HCT116 (cell line): Measurements from ENCODE around the gene LRP4. TPM values are rescaled to one million over a fixed set of nuclear protein-coding genes. Genes with fewer than 3 reads are reported as not detected.

ENCODE experiments used
- ATAC-seq: fragments of 200-7000 bp; cut with Tn5 transposase; 2 replicates; pipeline ENCODE4 v1.9.1; 2020; ENCODE audit warnings: mild to moderate bottlenecking, moderate library complexity
- BruUV-seq: library from RNA; stranded (reverse); fragments of 400-500 nt; replicated peaks from 2 replicates; lab custom pipeline; 2021; lab: Mats Ljungman, UMichigan
- CTCF ChIA-PET: fragments of 300-600 bp; sonication (Branson Sonifier 250); formaldehyde crosslinking; loops from one replicate; lab custom pipeline; 2021; ENCODE audit warnings: antibody characterized with exemption; lab: Charles Lee
- POLR2A ChIA-PET: fragments of 300-600, 350-600 bp; sonication (Branson Sonifier 250); formaldehyde crosslinking; loops from one replicate; lab custom pipeline; 2021; ENCODE audit warnings: antibody characterized with exemption; lab: Charles Lee
- RAD21 ChIA-PET, 2 experiments: fragments of 300-600 bp; sonication (Branson Sonifier 250); formaldehyde crosslinking; loops; one replicate each; lab custom pipeline; 2023; ENCODE audit warnings: low total read pairs in 2 of 2; ENCODE audit not compliant: uncharacterized antibody in 2 of 2, unreplicated experiment in 2 of 2, low non-redundant PET in 1 of 2; lab: Charles Lee
- DNase-seq: peaks from one replicate; pipeline ENCODE4 v3.0.0-alpha.2; 2010; ENCODE audit warnings: low read depth, low spot score
- H2AFZ ChIP-seq: fragments of 200-600 bp; shearing (Covaris generic), sonication (generic); 2 replicates; pipeline ENCODE4 v1.6.1; 2017; ENCODE audit warnings: low read depth, mixed run types, mixed read lengths, antibody characterized with exemption, low read length; ENCODE audit not compliant: poor library complexity, severe bottlenecking
- H3K27ac ChIP-seq: 2 replicates; pipeline ENCODE4 v1.5.1; 2012; ENCODE audit warnings: low read depth, low read length
- H3K27me3 ChIP-seq: fragments of 200-600 bp; sonication (generic); 2 replicates; pipeline ENCODE4 v1.6.1; 2016; ENCODE audit warnings: mixed run types, low read length, mixed read lengths; ENCODE audit not compliant: insufficient read depth
- H3K36me3 ChIP-seq, 2 experiments: fragments of 200-500 bp in 1 of 2; fragments of 200-600 bp in 1 of 2; sonication (Bioruptor generic) in 1 of 2; sonication (generic) in 1 of 2; 2 replicates each; pipeline versions ENCODE4 v1.5.1 to v1.6.1; 2014 to 2016; ENCODE audit warnings: low read length in 2 of 2, inconsistent platforms in 1 of 2, mixed read lengths in 1 of 2, mixed run types in 1 of 2; ENCODE audit not compliant: insufficient read depth in 2 of 2, control insufficient read depth in 1 of 2
- H3K4me1 ChIP-seq, 2 experiments: fragments of 200-600 bp in 1 of 2; sonication (generic) in 1 of 2; 2 replicates each; pipeline versions ENCODE4 v1.5.1 to v1.6.1; 2012 to 2017; ENCODE audit warnings: low read length in 2 of 2, inconsistent platforms in 1 of 2, mild to moderate bottlenecking in 1 of 2, mixed read lengths in 1 of 2, mixed run types in 1 of 2, moderate library complexity in 1 of 2; ENCODE audit not compliant: insufficient read depth in 2 of 2, control insufficient read depth in 1 of 2
- H3K4me2 ChIP-seq: fragments of 200-600 bp; sonication (generic); 2 replicates; pipeline ENCODE4 v1.6.1; 2017; ENCODE audit warnings: mixed run types, low read length, mixed read lengths
- H3K4me3 ChIP-seq, 2 experiments: fragments of 200-600 bp in 1 of 2; sonication (generic) in 1 of 2; replicated peaks in 1 of 2; 2 replicates each; pipeline ENCODE4 v1.5.1; 2011 to 2016; ENCODE audit warnings: low read length in 2 of 2, control low read depth in 1 of 2, low read depth in 1 of 2, mild to moderate bottlenecking in 1 of 2, mixed read lengths in 1 of 2, mixed run types in 1 of 2
- H3K79me2 ChIP-seq: fragments of 200-600 bp; sonication (generic); 2 replicates; pipeline ENCODE4 v1.6.1; 2017; ENCODE audit warnings: mild to moderate bottlenecking, mixed run types, low read length, moderate library complexity, mixed read lengths; ENCODE audit not compliant: insufficient read depth
- H3K9ac ChIP-seq: fragments of 200-600 bp; sonication (generic); 2 replicates; pipeline ENCODE4 v1.6.1; 2016; ENCODE audit warnings: low read length, mixed read lengths
- H3K9me2 ChIP-seq: fragments of 200-600 bp; sonication (generic), shearing (Covaris generic); 2 replicates; pipeline ENCODE4 v1.6.1; 2017; ENCODE audit warnings: mixed run types, mild to moderate bottlenecking, moderate library complexity; ENCODE audit not compliant: insufficient read depth
- H3K9me3 ChIP-seq, 2 experiments: fragments of 200-500 bp in 1 of 2; fragments of 200-600 bp in 1 of 2; sonication (Bioruptor generic) in 1 of 2; sonication (generic) in 1 of 2; 2 replicates each; pipeline ENCODE4 v1.6.1; 2014 to 2017; ENCODE audit warnings: low read length in 2 of 2, mixed read lengths in 2 of 2, inconsistent platforms in 1 of 2, low read depth in 1 of 2, mild to moderate bottlenecking in 1 of 2, mixed run types in 1 of 2, moderate library complexity in 1 of 2; ENCODE audit not compliant: control insufficient read depth in 1 of 2, insufficient read depth in 1 of 2
- H4K20me1 ChIP-seq: fragments of 200-600 bp; sonication (generic), shearing (Covaris generic); 2 replicates; pipeline ENCODE4 v1.6.1; 2017; ENCODE audit warnings: mixed run types, mild to moderate bottlenecking, moderate library complexity; ENCODE audit not compliant: insufficient read depth
- CBX3 ChIP-seq: IDR thresholded peaks from 2 replicates; pipeline ENCODE4 v1.6.1; 2012; ENCODE audit warnings: low read depth
- CEBPB ChIP-seq: IDR thresholded peaks from 2 replicates; pipeline ENCODE4 v1.6.1; 2012; ENCODE audit warnings: low read depth
- EGR1 ChIP-seq: IDR thresholded peaks from 2 replicates; pipeline ENCODE4 v1.6.1; 2012; ENCODE audit warnings: low read depth
- ELF1 ChIP-seq: IDR thresholded peaks from 2 replicates; pipeline ENCODE4 v1.6.1; 2012; ENCODE audit warnings: low read depth, borderline replicate concordance
- EZH2 ChIP-seq: fragments of 200-600 bp; sonication (generic); IDR thresholded peaks from 2 replicates; pipeline ENCODE4 v1.6.1; 2017; ENCODE audit warnings: antibody characterized with exemption, mixed run types
- FOSL1 ChIP-seq: IDR thresholded peaks from 2 replicates; pipeline ENCODE4 v1.6.1; 2012; ENCODE audit warnings: low read depth
- POLR2A ChIP-seq: IDR thresholded peaks from 2 replicates; pipeline ENCODE4 v1.7.0; 2011; ENCODE audit warnings: borderline replicate concordance; ENCODE audit not compliant: insufficient read depth, insufficient read length; ENCODE audit errors: extremely low read depth
- RAD21 ChIP-seq: IDR thresholded peaks from 2 replicates; pipeline ENCODE4 v1.6.1; 2012; ENCODE audit warnings: low read depth, mild to moderate bottlenecking
- SIN3A ChIP-seq: IDR thresholded peaks from 2 replicates; pipeline ENCODE4 v1.6.1; 2012; ENCODE audit warnings: low read depth
- SP1 ChIP-seq: IDR thresholded peaks from 2 replicates; pipeline ENCODE4 v1.6.1; 2012; ENCODE audit warnings: low read depth
- TCF7L2 ChIP-seq: IDR thresholded peaks from 2 replicates; pipeline ENCODE4 v1.7.0; 2011; ENCODE audit warnings: borderline replicate concordance, inconsistent platforms; ENCODE audit not compliant: insufficient read depth, insufficient read length; ENCODE audit errors: extremely low read depth
- YY1 ChIP-seq: IDR thresholded peaks from 2 replicates; pipeline ENCODE4 v1.6.1; 2011; ENCODE audit warnings: low read length, low read depth, moderate library complexity, mild to moderate bottlenecking; ENCODE audit not compliant: insufficient replicate concordance; ENCODE audit errors: extremely low read depth
- ZFX ChIP-seq: fragments of 450-650 bp; IDR thresholded peaks from 2 replicates; pipeline ENCODE4 v1.6.1; 2017
- intact Hi-C: fragments of 100-400 bp; cut with micrococcal nuclease; formaldehyde crosslinking; loops from 2 replicates; pipeline ENCODE4 v1.10.0; 2022
- total RNA-seq: library from RNA; stranded (reverse); gene quantifications from one replicate; pipeline ENCODE4 v1.2.1, GENCODE V29; 2021; ENCODE audit not compliant: unreplicated experiment
- TF ChIP-seq, protein P1 (sequence below): IDR thresholded peaks from 2 replicates; pipeline ENCODE4 v1.6.1; 2011; ENCODE audit warnings: mild to moderate bottlenecking, low read length, moderate library complexity; ENCODE audit not compliant: insufficient replicate concordance; ENCODE audit errors: extremely low read depth
- TF ChIP-seq, protein P2 (sequence below), 3 experiments: fragments of 200-600 bp in 1 of 3; sonication (generic) in 1 of 3; IDR thresholded peaks in 2 of 3; conservative IDR thresholded peaks in 1 of 3; 2 replicates each; pipeline ENCODE4 v1.5.1; 2012 to 2017; ENCODE audit warnings: low read depth in 2 of 3, low read length in 2 of 3, antibody characterized with exemption in 1 of 3, borderline replicate concordance in 1 of 3, control low read depth in 1 of 3, mild to moderate bottlenecking in 1 of 3, mixed read lengths in 1 of 3, mixed run types in 1 of 3, moderate library complexity in 1 of 3; ENCODE audit not compliant: insufficient read depth in 1 of 3

LRP4 gene
- total RNA-seq, 1 experiment from 2014 or later: 7.4 TPM

DNA sequence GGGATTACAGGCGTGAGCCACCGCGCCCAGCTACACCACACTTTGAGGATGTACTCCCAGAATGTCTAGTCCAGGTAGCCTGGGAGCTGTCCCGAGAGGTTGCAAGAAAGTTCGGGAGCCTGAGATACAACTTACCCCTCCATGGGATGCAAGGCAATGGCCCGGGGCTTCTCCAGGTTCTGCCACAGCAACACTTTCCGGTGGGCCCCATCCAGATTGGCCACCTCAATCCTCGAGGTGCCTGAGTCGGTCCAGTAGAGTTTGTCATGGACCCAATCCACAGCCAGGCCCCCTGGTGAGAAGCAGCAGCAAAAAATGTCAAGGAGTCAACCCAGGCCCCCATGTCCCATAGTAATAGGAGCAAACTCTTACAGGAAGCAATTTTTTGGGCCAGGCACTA lies 25.5 kb downstream of the LRP4 start:
- CTCF ChIA-PET: interaction anchor here (2.9 kb wide), 1 partner anchor 261 kb away, joined by 16 read pairs; no protein-coding TSS in a partner anchor
- Histone ChIP-seq H3K9ac (no peak overlapping the region), H3K4me1 (no peaks in the 10 kb centered on the region), H3K4me3 (no peak overlapping the region), H2AFZ (no peak overlapping the region), H3K4me2 (no peak overlapping the region), H4K20me1 (no peaks in the 10 kb centered on the region), H3K9me2 (no peaks in the 10 kb centered on the region), H3K79me2 (no peaks in the 10 kb centered on the region), H3K36me3 (0 out of 4 replicates have a peak, but pooled peaks cover 0 to 5% of the 10 kb centered on the region in 2 experiments), H3K27ac (no peak overlapping the region), H3K27me3 (no peaks in the 10 kb centered on the region), H3K9me3 (no peaks in the 10 kb centered on the region)
- no TSS peak for BruUV-seq
- POLR2A ChIA-PET: interaction anchor here (0.7 kb wide), 1 partner anchor 21 kb away, joined by 3 read pairs; no protein-coding TSS in a partner anchor
- RAD21 ChIA-PET: interaction anchor here (0.6 to 0.7 kb wide), 2 partner anchors 43 to 1058 kb away, joined by 3 to 4 read pairs; no protein-coding TSS in a partner anchor
- intact Hi-C loops: no loop called here
- ATAC-seq (no peak), DNase-seq (no peak)
- TF ChIP-seq ELF1: no peak
- TF ChIP-seq EGR1: no peak
- no peak for TF ChIP-seq EZH2
- TF ChIP-seq, protein P1, sequence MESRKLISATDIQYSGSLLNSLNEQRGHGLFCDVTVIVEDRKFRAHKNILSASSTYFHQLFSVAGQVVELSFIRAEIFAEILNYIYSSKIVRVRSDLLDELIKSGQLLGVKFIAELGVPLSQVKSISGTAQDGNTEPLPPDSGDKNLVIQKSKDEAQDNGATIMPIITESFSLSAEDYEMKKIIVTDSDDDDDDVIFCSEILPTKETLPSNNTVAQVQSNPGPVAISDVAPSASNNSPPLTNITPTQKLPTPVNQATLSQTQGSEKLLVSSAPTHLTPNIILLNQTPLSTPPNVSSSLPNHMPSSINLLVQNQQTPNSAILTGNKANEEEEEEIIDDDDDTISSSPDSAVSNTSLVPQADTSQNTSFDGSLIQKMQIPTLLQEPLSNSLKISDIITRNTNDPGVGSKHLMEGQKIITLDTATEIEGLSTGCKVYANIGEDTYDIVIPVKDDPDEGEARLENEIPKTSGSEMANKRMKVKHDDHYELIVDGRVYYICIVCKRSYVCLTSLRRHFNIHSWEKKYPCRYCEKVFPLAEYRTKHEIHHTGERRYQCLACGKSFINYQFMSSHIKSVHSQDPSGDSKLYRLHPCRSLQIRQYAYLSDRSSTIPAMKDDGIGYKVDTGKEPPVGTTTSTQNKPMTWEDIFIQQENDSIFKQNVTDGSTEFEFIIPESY: no peak
- no peak for TF ChIP-seq ZFX
- TF ChIP-seq RAD21: no peak

DNA sequence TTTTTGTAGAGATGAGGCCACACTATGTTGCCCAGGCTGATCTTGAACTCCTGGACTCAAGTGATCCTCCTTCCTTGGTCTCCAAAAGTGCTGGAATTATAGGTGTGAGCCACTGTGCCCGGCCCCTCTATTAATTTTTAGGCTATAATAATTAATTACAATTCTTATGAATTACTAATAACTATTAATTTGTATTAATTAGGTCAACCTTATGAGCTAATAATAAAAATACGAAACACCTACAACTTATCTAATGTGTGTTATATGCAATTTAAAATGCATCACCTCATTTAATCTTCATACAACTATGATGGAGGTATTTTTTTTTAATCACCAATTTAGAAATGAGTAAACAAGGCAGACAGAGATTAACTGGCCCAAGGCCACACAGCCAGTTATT lies 26.2 kb downstream of the LRP4 start:
- Histone ChIP-seq H3K36me3 (0 out of 4 replicates have a peak, but pooled peaks cover 0 to 5% of the 10 kb centered on the region in 2 experiments), H2AFZ (no peak overlapping the region), H3K9ac (no peak overlapping the region), H3K27ac (no peak overlapping the region), H3K79me2 (no peaks in the 10 kb centered on the region), H3K4me3 (no peak overlapping the region), H4K20me1 (no peaks in the 10 kb centered on the region), H3K9me2 (no peaks in the 10 kb centered on the region), H3K9me3 (no peaks in the 10 kb centered on the region), H3K27me3 (no peaks in the 10 kb centered on the region), H3K4me1 (no peaks in the 10 kb centered on the region), H3K4me2 (no peak overlapping the region)
- BruUV-seq: no TSS peak
- ATAC-seq (no peak), DNase-seq (no peak)
- intact Hi-C loops: no loop called here
- POLR2A ChIA-PET: interaction anchor here (0.7 kb wide), 1 partner anchor 21 kb away, joined by 3 read pairs; no protein-coding TSS in a partner anchor
- CTCF ChIA-PET: interaction anchor here (2.9 kb wide), 1 partner anchor 261 kb away, joined by 16 read pairs; no protein-coding TSS in a partner anchor
- RAD21 ChIA-PET: no interaction called here
- TF ChIP-seq TCF7L2 (no peak), CBX3 (no peak), FOSL1 (no peak), CEBPB (no peak), POLR2A (no peak), YY1 (no peak), SP1 (no peak), SIN3A (no peak)
- TF ChIP-seq, protein P2, sequence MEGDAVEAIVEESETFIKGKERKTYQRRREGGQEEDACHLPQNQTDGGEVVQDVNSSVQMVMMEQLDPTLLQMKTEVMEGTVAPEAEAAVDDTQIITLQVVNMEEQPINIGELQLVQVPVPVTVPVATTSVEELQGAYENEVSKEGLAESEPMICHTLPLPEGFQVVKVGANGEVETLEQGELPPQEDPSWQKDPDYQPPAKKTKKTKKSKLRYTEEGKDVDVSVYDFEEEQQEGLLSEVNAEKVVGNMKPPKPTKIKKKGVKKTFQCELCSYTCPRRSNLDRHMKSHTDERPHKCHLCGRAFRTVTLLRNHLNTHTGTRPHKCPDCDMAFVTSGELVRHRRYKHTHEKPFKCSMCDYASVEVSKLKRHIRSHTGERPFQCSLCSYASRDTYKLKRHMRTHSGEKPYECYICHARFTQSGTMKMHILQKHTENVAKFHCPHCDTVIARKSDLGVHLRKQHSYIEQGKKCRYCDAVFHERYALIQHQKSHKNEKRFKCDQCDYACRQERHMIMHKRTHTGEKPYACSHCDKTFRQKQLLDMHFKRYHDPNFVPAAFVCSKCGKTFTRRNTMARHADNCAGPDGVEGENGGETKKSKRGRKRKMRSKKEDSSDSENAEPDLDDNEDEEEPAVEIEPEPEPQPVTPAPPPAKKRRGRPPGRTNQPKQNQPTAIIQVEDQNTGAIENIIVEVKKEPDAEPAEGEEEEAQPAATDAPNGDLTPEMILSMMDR (IDR thresholded peaks at IDR 0.05 in 2 of 3, conservative IDR thresholded peaks at IDR 0.05 in 1 of 3; ENCODE audit: borderline replicate concordance in 1 of 3, insufficient read depth in 1 of 3, low read depth in 2 of 3, low read length in 2 of 3): no peak
- TF ChIP-seq, protein P1: no peak
